Measurements from ENCODE around the gene ZNF385C.
A peak's percentile ranks its signal among the peaks of the same experiment; 100 is the strongest.
"Not testable (repeated sequence)": the region's sequence is repeated elsewhere in the genome, so short reads cannot be mapped to it uniquely, and the experiment has no call there.

ZNF385C gene

GRCh38 chr17:42016941-42017865 is 81.1 kb downstream of the ZNF385C start, which contains the start of gene DNAJC7:
Gene DNAJC7, minus strand, starts transcription at chr17:42017439. Its CDS starts 23 bp downstream, at chr17:42017416.
- DNase-seq: peak; percentile 89 to 94

- peak in 1 of 2 experiments; percentile 45 for DNase-seq
These were observed 81.9 kb downstream of the ZNF385C start for GRCh38 chr17:42016411-42016831.

- DNase-seq: not testable (repeated sequence)
These were observed 84.5 kb downstream of the ZNF385C start for GRCh38 chr17:42013740-42014139.

- not testable (repeated sequence) for DNase-seq
These were observed 85.9 kb downstream of the ZNF385C start for GRCh38 chr17:42012363-42012762.

GRCh38 chr17:42010898-42011516 is 87.3 kb downstream of the ZNF385C start:
- DNase-seq: no peak

GRCh38 chr17:42010266-42010680 is 88.0 kb downstream of the ZNF385C start:
- not testable (repeated sequence) for DNase-seq

- no peak for DNase-seq
These were observed 89.1 kb downstream of the ZNF385C start for GRCh38 chr17:42009170-42009569.

GRCh38 chr17:42005166-42005565 is 93.1 kb downstream of the ZNF385C start:
- no peak for DNase-seq

- no peak for DNase-seq
These were observed 95.4 kb downstream of the ZNF385C start for GRCh38 chr17:42002792-42003301.

- no peak for DNase-seq
These were observed 96.0 kb downstream of the ZNF385C start for GRCh38 chr17:42002175-42002791.

GRCh38 chr17:42001729-42002128 is 96.5 kb downstream of the ZNF385C start:
- no peak for DNase-seq

- DNase-seq: no peak
These were observed 97.7 kb downstream of the ZNF385C start for GRCh38 chr17:42000413-42001133.

GRCh38 chr17:41998497-41998896 is 99.8 kb downstream of the ZNF385C start:
- no peak for DNase-seq

- no peak for DNase-seq
These were observed 101.5 kb downstream of the ZNF385C start for GRCh38 chr17:41996855-41997164.

- no peak for DNase-seq
These were observed 105.7 kb downstream of the ZNF385C start for GRCh38 chr17:41992576-41992975.

- DNase-seq: no peak
These were observed 108.4 kb downstream of the ZNF385C start for GRCh38 chr17:41989702-41990419.

- DNase-seq: no peak
These were observed 109.9 kb downstream of the ZNF385C start for GRCh38 chr17:41988418-41988817.

- DNase-seq: no peak
These were observed 110.6 kb downstream of the ZNF385C start for GRCh38 chr17:41987642-41988041.

GRCh38 chr17:41986634-41987033 is 111.6 kb downstream of the ZNF385C start:
- no peak for DNase-seq

- no peak for DNase-seq
These were observed 112.4 kb downstream of the ZNF385C start for GRCh38 chr17:41985919-41986318.

- no peak for DNase-seq
These were observed 113.8 kb downstream of the ZNF385C start for GRCh38 chr17:41984454-41984853.

Measured in activated T-cell treated with anti-CD3 and anti-CD28 coated beads, Interleukin-2, amount 50 U/mL, for 48 hours (primary cell).